Activated CD8-positive, alpha-beta T cell treated with anti-CD3 and anti-CD28 coated beads, Interleukin-2, amount 10 ng/mL, durations not matched to agents 7 days and 5 days (primary cell): Measurements from ENCODE around the gene MYO1B. TPM values are rescaled to one million over a fixed set of nuclear protein-coding genes. Genes with fewer than 3 reads are reported as not detected.

Source experiments
- ATAC-seq: fragments of 150-1000 bp; cut with Tn5 transposase; one replicate; pipeline ENCODE4 v1.10.0; 2021; ENCODE audit warnings: moderate library complexity
- CTCF ChIA-PET: fragments of 350-600 bp; sonication (Branson Sonifier 250); formaldehyde crosslinking; loops from one replicate; lab custom pipeline; 2021; ENCODE audit warnings: antibody characterized with exemption; lab: Charles Lee
- POLR2A ChIA-PET: fragments of 350-600 bp; sonication (Branson Sonifier 250); formaldehyde crosslinking; loops from one replicate; lab custom pipeline; 2021; ENCODE audit warnings: antibody characterized with exemption; lab: Charles Lee
- DNase-seq: peaks from one replicate; pipeline ENCODE4 v3.0.0-alpha.2; 2020
- H3K27ac Mint-ChIP-seq: one replicate; pipeline ENCODE4 v1.8.0; 2021; ENCODE audit warnings: mild to moderate bottlenecking, mixed read lengths
- H3K27me3 Mint-ChIP-seq: one replicate; pipeline ENCODE4 v1.8.0; 2021; ENCODE audit warnings: low read depth, mixed read lengths
- H3K36me3 Mint-ChIP-seq: one replicate; pipeline ENCODE4 v1.8.0; 2021; ENCODE audit warnings: low read depth, mixed read lengths
- H3K4me1 Mint-ChIP-seq: one replicate; pipeline ENCODE4 v1.8.0; 2021; ENCODE audit warnings: low read depth, mixed read lengths
- H3K4me3 Mint-ChIP-seq: one replicate; pipeline ENCODE4 v1.8.0; 2021; ENCODE audit warnings: mild to moderate bottlenecking, mixed read lengths
- H3K9me3 Mint-ChIP-seq: one replicate; pipeline ENCODE4 v1.8.0; 2022; ENCODE audit warnings: mixed read lengths; ENCODE audit not compliant: insufficient read depth
- total RNA-seq, 2 experiments: library from RNA; stranded (reverse); gene quantifications; one replicate each; pipeline ENCODE4 v1.2.3, GENCODE V29; 2021

MYO1B gene
- total RNA-seq, 2 experiments from 2014 or later, result 2.6 to 3.4 TPM

- H3K4me3 Mint-ChIP-seq, result no peak overlapping the region
- CTCF ChIA-PET, result no interaction called here
- DNase-seq (no peak), ATAC-seq (no peak)
- H3K27ac Mint-ChIP-seq, result no peak overlapping the region
- H3K9me3 Mint-ChIP-seq, result no peaks in the 10 kb centered on the region
- H3K36me3 Mint-ChIP-seq, result no peaks in the 10 kb centered on the region
- POLR2A ChIA-PET, result interaction anchor here (0.6 to 0.9 kb wide), 2 partner anchors 17 to 88 kb away, joined by 3 to 4 read pairs; no protein-coding TSS in a partner anchor
- peaks cover 20% of the 10 kb centered on the region for H3K27me3 Mint-ChIP-seq
- H3K4me1 Mint-ChIP-seq, result peaks cover 11% of the 10 kb centered on the region
These were observed 1.7 kb downstream of the MYO1B start for GRCh38 chr2:191246820-191247380.

- DNase-seq (no peak), ATAC-seq (no peak)
- no peak overlapping the region for H3K27ac Mint-ChIP-seq
- H3K4me1 Mint-ChIP-seq, result peaks cover 11% of the 10 kb centered on the region
- H3K36me3 Mint-ChIP-seq, result no peaks in the 10 kb centered on the region
- peaks cover 20% of the 10 kb centered on the region for H3K27me3 Mint-ChIP-seq
- no peaks in the 10 kb centered on the region for H3K9me3 Mint-ChIP-seq
- ChIA-PET CTCF (interaction anchor here (1.1 kb wide), 1 partner anchor 30 kb away, joined by 4 read pairs; no protein-coding TSS in a partner anchor), POLR2A (interaction anchor here (0.9 kb wide), 1 partner anchor 89 kb away, joined by 3 read pairs; no protein-coding TSS in a partner anchor)
- no peak overlapping the region for H3K4me3 Mint-ChIP-seq
These were observed 2.3 kb downstream of the MYO1B start for GRCh38 chr2:191247381-191248057.

GRCh38 chr2:191249156-191249813 lies 4.1 kb downstream of the MYO1B start:
- ATAC-seq (no peak), DNase-seq (no peak)
- no peak overlapping the region for H3K27ac Mint-ChIP-seq
- no peaks in the 10 kb centered on the region for H3K36me3 Mint-ChIP-seq
- H3K4me3 Mint-ChIP-seq, result no peak overlapping the region
- H3K9me3 Mint-ChIP-seq, result no peaks in the 10 kb centered on the region
- H3K4me1 Mint-ChIP-seq, result peaks cover 11% of the 10 kb centered on the region
- peaks cover 17% of the 10 kb centered on the region for H3K27me3 Mint-ChIP-seq
- POLR2A ChIA-PET, result no interaction called here
- CTCF ChIA-PET, result interaction anchor here (1.2 kb wide), 1 partner anchor 84 kb away, joined by 5 read pairs; no protein-coding TSS in a partner anchor

- Mint-ChIP-seq H3K4me3 (no peak overlapping the region), H3K27ac (no peak overlapping the region), H3K4me1 (peaks cover 8% of the 10 kb centered on the region), H3K36me3 (no peaks in the 10 kb centered on the region), H3K27me3 (peaks cover 17% of the 10 kb centered on the region), H3K9me3 (no peaks in the 10 kb centered on the region)
- ChIA-PET POLR2A (no interaction called here), CTCF (interaction anchor here (3.1 kb wide), 1 partner anchor 86 kb away, joined by 7 read pairs; no protein-coding TSS in a partner anchor)
- DNase-seq (no peak), ATAC-seq (no peak)
These were observed 5.2 kb downstream of the MYO1B start for GRCh38 chr2:191250400-191250799.

- ChIA-PET CTCF (interaction anchor here (1.6 to 3.1 kb wide), 2 partner anchors 33 to 86 kb away, joined by 7 to 11 read pairs; no protein-coding TSS in a partner anchor), POLR2A (interaction anchor here (0.5 kb wide), 1 partner anchor 97 kb away, joined by 3 read pairs; no protein-coding TSS in a partner anchor)
- Mint-ChIP-seq H3K4me3 (no peak overlapping the region), H3K27ac (no peak overlapping the region), H3K4me1 (peaks cover 8% of the 10 kb centered on the region), H3K36me3 (no peaks in the 10 kb centered on the region), H3K9me3 (no peaks in the 10 kb centered on the region), H3K27me3 (peaks cover 16% of the 10 kb centered on the region)
- no peak for ATAC-seq
- DNase-seq, result no peak
These were observed 5.8 kb downstream of the MYO1B start for GRCh38 chr2:191250986-191251385.

GRCh38 chr2:191252699-191253098 lies 7.5 kb downstream of the MYO1B start:
- Mint-ChIP-seq H3K27ac (no peak overlapping the region), H3K9me3 (no peaks in the 10 kb centered on the region), H3K4me1 (no peaks in the 10 kb centered on the region), H3K4me3 (no peak overlapping the region), H3K27me3 (peaks cover 5% of the 10 kb centered on the region), H3K36me3 (no peaks in the 10 kb centered on the region)
- ATAC-seq, result no peak
- CTCF ChIA-PET, result interaction anchor here (1.4 to 3.1 kb wide), 3 partner anchors 34 to 201 kb away, joined by 3 to 11 read pairs (median 7); no protein-coding TSS in a partner anchor
- DNase-seq, result no peak
- POLR2A ChIA-PET, result no interaction called here

- Mint-ChIP-seq H3K36me3 (no peaks in the 10 kb centered on the region), H3K4me1 (no peaks in the 10 kb centered on the region), H3K9me3 (no peaks in the 10 kb centered on the region), H3K4me3 (no peak overlapping the region), H3K27ac (no peak overlapping the region), H3K27me3 (peaks cover 2% of the 10 kb centered on the region)
- ChIA-PET CTCF (interaction anchor here (1.4 kb wide), 1 partner anchor 201 kb away, joined by 3 read pairs; no protein-coding TSS in a partner anchor), POLR2A (no interaction called here)
- DNase-seq (no peak), ATAC-seq (no peak)
These were observed 8.3 kb downstream of the MYO1B start for GRCh38 chr2:191253476-191253875.

- no peak for DNase-seq
- no peak overlapping the region for H3K27ac Mint-ChIP-seq
- H3K4me1 Mint-ChIP-seq, result no peaks in the 10 kb centered on the region
- ChIA-PET CTCF (no interaction called here), POLR2A (no interaction called here)
- H3K9me3 Mint-ChIP-seq, result no peaks in the 10 kb centered on the region
- H3K27me3 Mint-ChIP-seq, result peaks cover 2% of the 10 kb centered on the region
- no peak for ATAC-seq
- H3K36me3 Mint-ChIP-seq, result no peaks in the 10 kb centered on the region
- H3K4me3 Mint-ChIP-seq, result no peak overlapping the region
These were observed 10.1 kb downstream of the MYO1B start for GRCh38 chr2:191255271-191255670.

GRCh38 chr2:191255756-191256312 lies 10.6 kb downstream of the MYO1B start:
- DNase-seq (no peak), ATAC-seq (no peak)
- H3K4me3 Mint-ChIP-seq, result no peak overlapping the region
- POLR2A ChIA-PET, result no interaction called here
- CTCF ChIA-PET, result no interaction called here
- H3K27ac Mint-ChIP-seq, result no peak overlapping the region
- H3K27me3 Mint-ChIP-seq, result peaks cover 2% of the 10 kb centered on the region
- H3K9me3 Mint-ChIP-seq, result no peaks in the 10 kb centered on the region
- no peaks in the 10 kb centered on the region for H3K4me1 Mint-ChIP-seq
- H3K36me3 Mint-ChIP-seq, result no peaks in the 10 kb centered on the region

GRCh38 chr2:191257934-191258333 lies 12.7 kb downstream of the MYO1B start:
- no peaks in the 10 kb centered on the region for H3K4me1 Mint-ChIP-seq

GRCh38 chr2:191258996-191259395 lies 13.8 kb downstream of the MYO1B start:
- H3K27ac Mint-ChIP-seq, result no peak overlapping the region
- H3K4me1 Mint-ChIP-seq, result no peaks in the 10 kb centered on the region
- DNase-seq, result no peak
- ATAC-seq, result no peak
- no peaks in the 10 kb centered on the region for H3K9me3 Mint-ChIP-seq
- no peak overlapping the region for H3K4me3 Mint-ChIP-seq
- H3K27me3 Mint-ChIP-seq, result no peaks in the 10 kb centered on the region
- H3K36me3 Mint-ChIP-seq, result no peaks in the 10 kb centered on the region
- ChIA-PET POLR2A (no interaction called here), CTCF (no interaction called here)

More at GRCh38 chr2:191257934-191258333, 12.7 kb downstream of the MYO1B start:
- ChIA-PET POLR2A (no interaction called here), CTCF (no interaction called here)
- ATAC-seq, result no peak
- DNase-seq, result no peak
- Mint-ChIP-seq H3K4me3 (no peak overlapping the region), H3K36me3 (no peaks in the 10 kb centered on the region), H3K9me3 (no peaks in the 10 kb centered on the region), H3K27ac (no peak overlapping the region), H3K27me3 (no peaks in the 10 kb centered on the region)
